H9 (cell line): ENCODE measurements around the gene TSNAX. TPM values are rescaled to one million over a fixed set of nuclear protein-coding genes. Genes with fewer than 3 reads are reported as not detected.

ENCODE experiments used
- DNase-seq: peaks from one replicate; pipeline ENCODE4 v3.0.0-alpha.2; 2017
- H2AFZ ChIP-seq: one replicate; pipeline ENCODE4 v1.6.1; 2013; ENCODE audit warnings: mild to moderate bottlenecking, low read length, control low read depth, moderate library complexity
- H2AK5ac ChIP-seq: 2 replicates; pipeline ENCODE4 v1.6.1; 2013; ENCODE audit warnings: low read length, control low read depth, mixed read lengths; ENCODE audit not compliant: insufficient read length
- H2BK120ac ChIP-seq: one replicate; pipeline ENCODE4 v1.6.1; 2013; ENCODE audit warnings: low read depth, mild to moderate bottlenecking, low read length, control low read depth, inconsistent platforms; ENCODE audit not compliant: poor library complexity, severe bottlenecking
- H2BK12ac ChIP-seq: 2 replicates; pipeline ENCODE4 v1.6.1; 2013; ENCODE audit warnings: low read length, control low read depth, mixed read lengths, low read depth; ENCODE audit not compliant: insufficient read length
- H2BK15ac ChIP-seq: 2 replicates; pipeline ENCODE4 v1.6.1; 2013; ENCODE audit warnings: low read depth, low read length, control low read depth
- H2BK20ac ChIP-seq: one replicate; pipeline ENCODE4 v1.6.1; 2013; ENCODE audit warnings: low read depth, mild to moderate bottlenecking, low read length, control low read depth, inconsistent platforms; ENCODE audit not compliant: poor library complexity, severe bottlenecking
- H2BK5ac ChIP-seq: 2 replicates; pipeline ENCODE4 v1.6.1; 2013; ENCODE audit warnings: low read length, control low read depth, mixed read lengths; ENCODE audit not compliant: insufficient read length
- H3K14ac ChIP-seq: 2 replicates; pipeline ENCODE4 v1.6.1; 2013; ENCODE audit warnings: low read length, control low read depth; ENCODE audit not compliant: insufficient read depth
- H3K18ac ChIP-seq: 2 replicates; pipeline ENCODE4 v1.6.1; 2013; ENCODE audit warnings: low read depth, mild to moderate bottlenecking, mixed read lengths, low read length, control low read depth; ENCODE audit not compliant: insufficient read length
- H3K23ac ChIP-seq: 2 replicates; pipeline ENCODE4 v1.6.1; 2013; ENCODE audit warnings: low read length, control low read depth, mixed read lengths, low read depth; ENCODE audit not compliant: insufficient read length
- H3K23me2 ChIP-seq: 2 replicates; pipeline ENCODE4 v1.6.1; 2013; ENCODE audit warnings: low read depth, mild to moderate bottlenecking, mixed read lengths, low read length, control low read depth; ENCODE audit not compliant: insufficient read length, poor library complexity, severe bottlenecking
- H3K27ac ChIP-seq: 2 replicates; pipeline ENCODE4 v1.5.1; 2013; ENCODE audit warnings: low read length, control low read depth, mixed read lengths, low read depth; ENCODE audit not compliant: insufficient read length
- H3K27me3 ChIP-seq: 2 replicates; pipeline ENCODE4 v1.6.1; 2013; ENCODE audit warnings: low read length, control low read depth, inconsistent platforms; ENCODE audit not compliant: insufficient read depth
- H3K4ac ChIP-seq: 2 replicates; pipeline ENCODE4 v1.6.1; 2013; ENCODE audit warnings: low read depth, mild to moderate bottlenecking, control low read depth, inconsistent platforms, low read length, moderate library complexity
- H3K4me1 ChIP-seq: 2 replicates; pipeline ENCODE4 v1.6.1; 2013; ENCODE audit warnings: low read length, control low read depth, inconsistent platforms; ENCODE audit not compliant: insufficient read depth
- H3K4me2 ChIP-seq: 2 replicates; pipeline ENCODE4 v1.6.1; 2013; ENCODE audit warnings: low read length, control low read depth, mixed read lengths; ENCODE audit not compliant: insufficient read length, insufficient read depth
- H3K56ac ChIP-seq: 2 replicates; pipeline ENCODE4 v1.6.1; 2013; ENCODE audit warnings: low read depth, mild to moderate bottlenecking, mixed read lengths, low read length, control low read depth; ENCODE audit not compliant: insufficient read length
- H3K79me1 ChIP-seq: 2 replicates; pipeline ENCODE4 v1.6.1; 2013; ENCODE audit warnings: low read depth, mild to moderate bottlenecking, moderate library complexity, low read length, control low read depth, inconsistent platforms; ENCODE audit not compliant: insufficient read depth, poor library complexity, severe bottlenecking
- H3K79me2 ChIP-seq: 2 replicates; pipeline ENCODE4 v1.6.1; 2013; ENCODE audit warnings: low read length, control low read depth, inconsistent platforms; ENCODE audit not compliant: insufficient read depth
- H3K9ac ChIP-seq: 2 replicates; pipeline ENCODE4 v1.6.1; 2013; ENCODE audit warnings: low read length, control low read depth, mixed read lengths; ENCODE audit not compliant: insufficient read length; ENCODE audit errors: extremely low read depth
- H3K9me3 ChIP-seq: one replicate; pipeline ENCODE4 v1.6.1; 2013; ENCODE audit warnings: low read depth, low read length, inconsistent platforms; ENCODE audit not compliant: control insufficient read depth
- H3T11ph ChIP-seq: one replicate; pipeline ENCODE4 v1.6.1; 2013; ENCODE audit warnings: mild to moderate bottlenecking, low read length, control low read depth, inconsistent platforms
- H4K20me1 ChIP-seq: one replicate; pipeline ENCODE4 v1.6.1; 2013; ENCODE audit not compliant: control insufficient read depth, insufficient read length, insufficient read depth
- H4K5ac ChIP-seq: 2 replicates; pipeline ENCODE4 v1.6.1; 2013; ENCODE audit warnings: low read depth, mild to moderate bottlenecking, mixed read lengths, low read length, control low read depth; ENCODE audit not compliant: insufficient read length
- H4K8ac ChIP-seq: replicated peaks from 2 replicates; pipeline ENCODE4 v1.6.1; 2013; ENCODE audit warnings: low read length, control low read depth, mixed read lengths, low read depth; ENCODE audit not compliant: insufficient read length
- H4K91ac ChIP-seq: 2 replicates; pipeline ENCODE4 v1.6.1; 2013; ENCODE audit warnings: low read depth, mild to moderate bottlenecking, moderate library complexity, mixed read lengths, low read length, control low read depth; ENCODE audit not compliant: insufficient read length
- H3K27ac Mint-ChIP-seq, 3 experiments: 2 replicates in 2 of 3; 3 replicates in 1 of 3; pipeline ENCODE4 v1.8.0; 2020 to 2021; ENCODE audit warnings: mixed read lengths in 3 of 3, mild to moderate bottlenecking in 1 of 3, moderate library complexity in 1 of 3
- H3K27me3 Mint-ChIP-seq: 2 replicates; pipeline ENCODE4 v1.8.0; 2021; ENCODE audit warnings: low read depth, mild to moderate bottlenecking, moderate library complexity, mixed read lengths
- H3K36me3 Mint-ChIP-seq, 3 experiments: 2 replicates in 2 of 3; 3 replicates in 1 of 3; pipeline ENCODE4 v1.8.0; 2020 to 2021; ENCODE audit warnings: low read depth in 3 of 3, mixed read lengths in 3 of 3; ENCODE audit not compliant: insufficient read depth in 1 of 3
- H3K4me1 Mint-ChIP-seq, 2 experiments: 2 replicates each; pipeline ENCODE4 v1.8.0; 2020; ENCODE audit warnings: mixed read lengths in 2 of 2
- H3K4me3 Mint-ChIP-seq, 2 experiments: 2 replicates in 1 of 2; 3 replicates in 1 of 2; pipeline ENCODE4 v1.8.0; 2020 to 2021; ENCODE audit warnings: mild to moderate bottlenecking in 2 of 2, mixed read lengths in 2 of 2, moderate library complexity in 1 of 2
- H3K9me3 Mint-ChIP-seq, 2 experiments: 2 replicates in 1 of 2; 3 replicates in 1 of 2; pipeline ENCODE4 v1.8.0; 2020; ENCODE audit warnings: mild to moderate bottlenecking in 2 of 2, mixed read lengths in 2 of 2, moderate library complexity in 1 of 2
- WGBS: extraction: QIAGEN DNeasy Blood & Tissue Kit; methylation state at CpG from one replicate; pipeline ENCODE4 v1.1.7; 2013; ENCODE audit warnings: missing lambda C conversion rate, low lambda C conversion rate, mixed read lengths; ENCODE audit not compliant: insufficient read length; ENCODE audit errors: extremely low coverage; 5-methylcytosine and 5-hydroxymethylcytosine counted together
- total RNA-seq: library from RNA; stranded (reverse); gene quantifications from 2 replicates; pipeline ENCODE4 v1.2.1, GENCODE V29; 2021
- TF ChIP-seq, protein P1 (sequence below): fragments of 200-600 bp; sonication (generic); conservative IDR thresholded peaks from 3 replicates; pipeline ENCODE4 v1.8.0; 2021; ENCODE audit warnings: antibody characterized with exemption, mild to moderate bottlenecking

TSNAX gene
- total RNA-seq, 1 experiment from 2014 or later = 39.9 TPM

DNA sequence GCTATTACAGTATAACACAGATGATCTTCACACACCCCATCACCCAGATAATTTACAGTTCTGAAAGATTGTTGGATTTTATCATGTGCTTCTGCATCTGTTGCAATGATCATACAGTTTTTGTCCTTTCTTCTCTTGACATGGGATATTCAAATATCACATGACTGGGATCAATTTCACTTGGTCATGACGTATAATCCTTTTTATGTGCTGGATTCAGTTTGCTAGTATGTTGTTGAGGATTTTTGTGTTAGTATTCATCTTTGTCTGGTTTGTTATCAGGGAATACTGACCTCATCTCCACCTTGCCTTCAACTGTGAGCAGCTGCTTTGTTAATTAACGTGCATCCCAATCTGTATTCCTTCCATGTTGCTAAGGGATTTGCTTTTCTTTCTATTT is 53.4 kb downstream of the TSNAX start:
- no CpG with 5 or more reads among the region's 2 CpGs for WGBS
- no peak overlapping the region for H3K18ac ChIP-seq
- no peaks in the 10 kb centered on the region for H3K9me3 Mint-ChIP-seq
- H2AK5ac ChIP-seq = no peak overlapping the region
- no peaks in the 10 kb centered on the region for H3K27me3 ChIP-seq
- H3K4me1 ChIP-seq = no peaks in the 10 kb centered on the region
- no peak overlapping the region for H3K4me2 ChIP-seq
- no peak overlapping the region for H3K23ac ChIP-seq
- H4K5ac ChIP-seq = no peak overlapping the region
- no peaks in the 10 kb centered on the region for H4K20me1 ChIP-seq
- no peaks in the 10 kb centered on the region for H3K79me1 ChIP-seq
- H3T11ph ChIP-seq = no peak overlapping the region
- H3K4me1 Mint-ChIP-seq = no peaks in the 10 kb centered on the region
- H3K27ac ChIP-seq = no peak overlapping the region
- no peaks in the 10 kb centered on the region for H3K79me2 ChIP-seq
- H2BK5ac ChIP-seq = no peak overlapping the region
- no peak overlapping the region for H3K27ac Mint-ChIP-seq
- no peak overlapping the region for H3K9ac ChIP-seq
- no peak overlapping the region for H2AFZ ChIP-seq
- H4K8ac ChIP-seq = no peak overlapping the region
- no peaks in the 10 kb centered on the region for H3K9me3 ChIP-seq
- no peak overlapping the region for H3K4ac ChIP-seq
- H2BK12ac ChIP-seq = no peak overlapping the region
- H2BK15ac ChIP-seq = no peak overlapping the region
- TF ChIP-seq, protein P1, sequence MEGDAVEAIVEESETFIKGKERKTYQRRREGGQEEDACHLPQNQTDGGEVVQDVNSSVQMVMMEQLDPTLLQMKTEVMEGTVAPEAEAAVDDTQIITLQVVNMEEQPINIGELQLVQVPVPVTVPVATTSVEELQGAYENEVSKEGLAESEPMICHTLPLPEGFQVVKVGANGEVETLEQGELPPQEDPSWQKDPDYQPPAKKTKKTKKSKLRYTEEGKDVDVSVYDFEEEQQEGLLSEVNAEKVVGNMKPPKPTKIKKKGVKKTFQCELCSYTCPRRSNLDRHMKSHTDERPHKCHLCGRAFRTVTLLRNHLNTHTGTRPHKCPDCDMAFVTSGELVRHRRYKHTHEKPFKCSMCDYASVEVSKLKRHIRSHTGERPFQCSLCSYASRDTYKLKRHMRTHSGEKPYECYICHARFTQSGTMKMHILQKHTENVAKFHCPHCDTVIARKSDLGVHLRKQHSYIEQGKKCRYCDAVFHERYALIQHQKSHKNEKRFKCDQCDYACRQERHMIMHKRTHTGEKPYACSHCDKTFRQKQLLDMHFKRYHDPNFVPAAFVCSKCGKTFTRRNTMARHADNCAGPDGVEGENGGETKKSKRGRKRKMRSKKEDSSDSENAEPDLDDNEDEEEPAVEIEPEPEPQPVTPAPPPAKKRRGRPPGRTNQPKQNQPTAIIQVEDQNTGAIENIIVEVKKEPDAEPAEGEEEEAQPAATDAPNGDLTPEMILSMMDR = no peak
- H3K4me3 Mint-ChIP-seq = no peak overlapping the region
- H3K56ac ChIP-seq = no peak overlapping the region
- no peaks in the 10 kb centered on the region for H3K27me3 Mint-ChIP-seq
- H3K23me2 ChIP-seq = no peaks in the 10 kb centered on the region
- no peak overlapping the region for H4K91ac ChIP-seq
- H3K14ac ChIP-seq = no peak overlapping the region
- DNase-seq = no peak
- no peaks in the 10 kb centered on the region for H3K36me3 Mint-ChIP-seq
- H2BK20ac ChIP-seq = no peak overlapping the region
- H2BK120ac ChIP-seq = no peak overlapping the region
